Natural killer cell (primary cell): ENCODE measurements around the gene FMNL1. TPM values are rescaled to one million over a fixed set of nuclear protein-coding genes. Genes with fewer than 3 reads are reported as not detected.

Source experiments
- ATAC-seq, 3 donors: fragments of 150-1000 bp in 2 of 3; fragments of 200-7000 bp in 1 of 3; cut with Tn5 transposase; 1 replicate in 1 of 3; 2 replicates in 2 of 3; pipeline ENCODE4 v1.10.0; 2021; ENCODE audit warnings: mild to moderate bottlenecking in 2 of 3, moderate library complexity in 2 of 3
- DNase-seq, 2 donors: peaks; one replicate each; pipeline versions ENCODE4 v3.0.0 to v3.0.0-alpha.2; 2013 to 2021; ENCODE audit warnings: mixed read lengths in 1 of 2
- H3K27ac ChIP-seq: one replicate; pipeline ENCODE4 v1.5.1; 2013; ENCODE audit warnings: mild to moderate bottlenecking, low read length
- H3K27me3 ChIP-seq: one replicate; pipeline ENCODE4 v1.6.1; 2013; ENCODE audit warnings: low read length; ENCODE audit not compliant: control insufficient read depth, insufficient read depth
- H3K36me3 ChIP-seq: one replicate; pipeline ENCODE4 v1.6.1; 2013; ENCODE audit warnings: low read length; ENCODE audit not compliant: control insufficient read depth, insufficient read depth
- H3K4me1 ChIP-seq: one replicate; pipeline ENCODE4 v1.6.1; 2013; ENCODE audit warnings: low read length; ENCODE audit not compliant: control insufficient read depth, insufficient read depth
- H3K4me3 ChIP-seq: one replicate; pipeline ENCODE4 v1.5.1; 2013; ENCODE audit warnings: low read length
- H3K9me3 ChIP-seq: one replicate; pipeline ENCODE4 v1.6.1; 2013; ENCODE audit warnings: low read length; ENCODE audit not compliant: control insufficient read depth, insufficient read depth
- H3K27ac Mint-ChIP-seq, 2 donors: one replicate each; pipeline ENCODE4 v1.8.0; 2022; ENCODE audit warnings: mild to moderate bottlenecking in 2 of 2, mixed read lengths in 2 of 2, moderate library complexity in 1 of 2
- H3K27me3 Mint-ChIP-seq, 2 donors: one replicate each; pipeline ENCODE4 v1.8.0; 2022; ENCODE audit warnings: low read depth in 2 of 2, mixed read lengths in 2 of 2
- H3K36me3 Mint-ChIP-seq: one replicate; pipeline ENCODE4 v1.8.0; 2022; ENCODE audit warnings: mixed read lengths
- H3K4me1 Mint-ChIP-seq, 2 donors: one replicate each; pipeline ENCODE4 v1.8.0; 2022; ENCODE audit warnings: mixed read lengths in 2 of 2
- H3K4me3 Mint-ChIP-seq: one replicate; pipeline ENCODE4 v1.8.0; 2022; ENCODE audit warnings: mild to moderate bottlenecking, moderate library complexity, mixed read lengths
- H3K9me3 Mint-ChIP-seq, 2 donors: one replicate each; pipeline ENCODE4 v1.8.0; 2022; ENCODE audit warnings: mixed read lengths in 2 of 2
- CTCF ChIP-seq: fragments of 200-600 bp; IDR thresholded peaks from one replicate; pipeline ENCODE4 v1.8.0; 2022; ENCODE audit warnings: antibody characterized with exemption
- WGBS: methylation state at CpG from one replicate; pipeline ENCODE4 v1.1.7; 2013; ENCODE audit warnings: missing lambda C conversion rate; ENCODE audit not compliant: insufficient coverage; 5-methylcytosine and 5-hydroxymethylcytosine counted together
- intact Hi-C: fragments of 100-400 bp; cut with micrococcal nuclease; formaldehyde crosslinking; loops from one replicate; pipeline ENCODE4 v1.14.2; 2022
- total RNA-seq, 4 donors: library from RNA; stranded (reverse); fragments of 120-200 nt in 1 of 4; gene quantifications; one replicate each; pipeline versions ENCODE4 v1.2.3 to v1.2.4, GENCODE V29; 2013 to 2022

FMNL1 gene
- 100 to 1,000 TPM; 741 to 836 (median 752) TPM for total RNA-seq
- 132 TPM for total RNA-seq (2013)

GRCh38 chr17:45221081-45222013 lies at the start of gene FMNL1:
FMNL1 (plus strand) TSS chr17:45221885; CDS start chr17:45222125, 240 bp downstream.
- DNase-seq: peak; percentile 79
- TF ChIP-seq CTCF: no peak
- Mint-ChIP-seq H3K4me3 (peak within 1 kb of the TSS; percentile 98), H3K4me1 (peaks cover 64 to 65% of the 10 kb centered on the region in 2 donors), H3K27me3 (no peaks in the 10 kb centered on the region), H3K9me3 (no peaks in the 10 kb centered on the region), H3K27ac (peak within 1 kb of the TSS; percentile 99), H3K36me3 (no peaks in the 10 kb centered on the region)
- Histone ChIP-seq H3K27me3 (no peaks in the 10 kb centered on the region), H3K4me1 (peaks cover 62% of the 10 kb centered on the region), H3K27ac (peak within 1 kb of the TSS; percentile 94), H3K36me3 (peaks cover 4% of the 10 kb centered on the region), H3K9me3 (no peaks in the 10 kb centered on the region), H3K4me3 (peak within 1 kb of the TSS; percentile 92)
- intact Hi-C loops: loop anchor here (1.0 to 10.0 kb wide), 2 partner anchors 8 to 1857 kb away; no protein-coding TSS in a partner anchor
- peak; percentile 10 to 52 (median 40) for ATAC-seq
- WGBS: 1% methylated on average over 98 of the region's 98 CpGs

GRCh38 chr17:45172232-45172540 lies 49.5 kb upstream of the FMNL1 start:
- peaks cover 22 to 41% of the 10 kb centered on the region in 2 donors for H3K4me1 Mint-ChIP-seq
- peaks cover 40% of the 10 kb centered on the region for H3K4me1 ChIP-seq

DNA sequence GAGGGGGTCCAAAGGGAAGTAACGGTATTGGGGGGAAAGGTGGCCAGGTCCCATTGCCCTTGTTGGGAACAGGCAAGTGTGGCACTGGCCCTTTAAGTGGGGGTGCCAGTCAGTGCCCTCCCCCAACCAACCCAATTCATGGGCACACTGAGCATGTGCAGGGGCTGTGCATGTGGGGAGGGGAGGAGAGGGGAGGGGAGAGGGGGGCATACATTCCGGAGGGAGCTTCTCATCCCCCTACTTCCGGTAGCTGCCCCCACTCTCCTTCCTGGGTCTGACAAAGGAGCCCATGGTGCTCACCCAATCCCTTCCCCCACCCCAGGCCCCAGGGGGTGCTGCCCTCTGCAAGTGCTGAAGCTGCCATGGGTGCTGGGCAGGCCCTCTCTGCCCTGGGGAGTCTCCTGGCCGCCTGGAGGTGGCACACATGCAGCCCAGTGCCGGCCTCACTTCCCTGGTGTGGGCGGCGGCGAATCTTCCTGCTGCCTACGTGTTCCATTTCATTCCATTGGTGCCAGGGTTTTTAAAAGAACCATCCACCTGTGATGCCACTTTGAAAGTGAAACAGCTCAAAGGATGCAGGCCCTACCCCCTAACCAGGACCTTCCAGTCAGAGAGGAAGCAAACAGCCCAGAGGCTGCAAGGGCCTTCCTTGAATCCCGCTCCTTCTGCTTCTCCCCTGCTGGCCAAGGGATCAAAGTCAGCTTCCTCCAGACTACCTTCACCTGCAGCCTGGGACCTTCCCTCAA lies 49.0 kb upstream of the FMNL1 start:
- Mint-ChIP-seq H3K9me3 (no peaks in the 10 kb centered on the region), H3K4me1 (peaks cover 22 to 41% of the 10 kb centered on the region in 2 donors), H3K4me3 (peak overlapping the region; percentile 81), H3K36me3 (no peaks in the 10 kb centered on the region), H3K27me3 (no peaks in the 10 kb centered on the region), H3K27ac (peak overlapping the region; percentile 90 to 94)
- WGBS: 14% methylated on average over 10 of the region's 10 CpGs
- peak; percentile 33 to 51 (median 40) for ATAC-seq
- Histone ChIP-seq H3K9me3 (no peaks in the 10 kb centered on the region), H3K36me3 (no peaks in the 10 kb centered on the region), H3K4me3 (peak overlapping the region; percentile 29), H3K27me3 (no peaks in the 10 kb centered on the region), H3K27ac (peak overlapping the region; percentile 88), H3K4me1 (peaks cover 40% of the 10 kb centered on the region)
- intact Hi-C loops: no loop called here
- peak in 1 of 2 donors; percentile 58 for DNase-seq
- TF ChIP-seq CTCF: no peak

More at GRCh38 chr17:45172232-45172540, 49.5 kb upstream of the FMNL1 start:
- ATAC-seq (no peak), DNase-seq (no peak)
- H3K27me3 Mint-ChIP-seq: no peaks in the 10 kb centered on the region
- Histone ChIP-seq H3K9me3 (no peaks in the 10 kb centered on the region), H3K36me3 (no peaks in the 10 kb centered on the region), H3K27ac (peak overlapping the region; percentile 88), H3K27me3 (no peaks in the 10 kb centered on the region), H3K4me3 (no peak overlapping the region)
- peak overlapping the region; percentile 90 to 94 for H3K27ac Mint-ChIP-seq
- no peaks in the 10 kb centered on the region for H3K9me3 Mint-ChIP-seq
- intact Hi-C loops: no loop called here
- no peak for TF ChIP-seq CTCF
- 97% methylated on average over 5 of the region's 5 CpGs for WGBS
- H3K4me3 Mint-ChIP-seq: peak overlapping the region; percentile 78
- no peaks in the 10 kb centered on the region for H3K36me3 Mint-ChIP-seq
